Omental fat pad (tissue), 4 donors: ENCODE measurements around the gene WNT1. TPM values are rescaled to one million over a fixed set of nuclear protein-coding genes. Genes with fewer than 3 reads are reported as not detected.

Experiments
- ATAC-seq: fragments of 150-250 bp; one replicate; pipeline ENCODE4 v1.9.1; 2016; ENCODE audit warnings: mild to moderate bottlenecking, moderate library complexity; ENCODE audit not compliant: low FRiP score
- DNase-seq: peaks from one replicate; pipeline ENCODE4 v3.0.0-alpha.2; 2019; ENCODE audit warnings: low spot score
- CTCF ChIP-seq, 3 donors: fragments of 450-650 bp; IDR thresholded peaks; one replicate each; pipeline ENCODE4 v1.5.1; 2016 to 2017; ENCODE audit warnings: antibody characterized with exemption in 3 of 3, mild to moderate bottlenecking in 3 of 3, moderate library complexity in 2 of 3
- total RNA-seq, 4 donors: library from RNA; depleted of rRNA; stranded (reverse); fragments of >200 nt; gene quantifications; one replicate each; pipeline ENCODE4 v1.1.0, GENCODE V29; 2016

The WNT1 gene
- total RNA-seq, 4 donors from 2014 or later: 0.60 TPM; not detected in 3

- no peak for TF ChIP-seq CTCF (IDR thresholded peaks at IDR 0.05)
- DNase-seq (no peak), ATAC-seq (no peak)
Observed at GRCh38 chr12:48980389-48980952, 2.3 kb downstream of the WNT1 start.

GRCh38 chr12:48980953-48981756 lies 3.0 kb downstream of the WNT1 start:
- TF ChIP-seq CTCF (IDR thresholded peaks at IDR 0.05): no peak
- DNase-seq (no peak), ATAC-seq (peak; percentile 17)

- TF ChIP-seq CTCF (IDR thresholded peaks at IDR 0.05): no peak
- no peak for ATAC-seq
- DNase-seq: no peak
Observed at GRCh38 chr12:48981757-48982157, 3.6 kb downstream of the WNT1 start.

- ATAC-seq (no peak), DNase-seq (no peak)
- TF ChIP-seq CTCF (IDR thresholded peaks at IDR 0.05): no peak
Observed at GRCh38 chr12:48982397-48983080, 4.4 kb downstream of the WNT1 start.

- DNase-seq (no peak), ATAC-seq (no peak)
- TF ChIP-seq CTCF (IDR thresholded peaks at IDR 0.05): no peak
Observed at GRCh38 chr12:48985475-48985897, 7.4 kb downstream of the WNT1 start.

- DNase-seq: no peak
- TF ChIP-seq CTCF (IDR thresholded peaks at IDR 0.05): no peak
- no peak for ATAC-seq
Observed at GRCh38 chr12:48985901-48986300, 7.8 kb downstream of the WNT1 start.
